ENCODE results near the gene ASB18. TPM values are rescaled to one million over a fixed set of nuclear protein-coding genes. Genes with fewer than 3 reads are reported as not detected.
A peak's percentile ranks its signal among the peaks of the same experiment; 100 is the strongest.

The ASB18 gene
- total RNA-seq, 1 donor from 2014 or later: not detected

- Histone ChIP-seq H3F3A (ENCODE audit: low read depth) (peaks cover 40% of the 10 kb centered on the region), H3K4me2 (peak overlapping the region; percentile 73), H3K4me1 (peaks cover 11% of the 10 kb centered on the region), H3K27me3 (peaks cover 85% of the 10 kb centered on the region), H4K20me1 (ENCODE audit: low read depth) (peaks cover 44% of the 10 kb centered on the region), H3K9ac (no peak overlapping the region), H3K4me3 (peak overlapping the region; percentile 48), H3K36me3 (no peaks in the 10 kb centered on the region), H2AFZ (replicated peaks) (no peak overlapping the region), H3K27ac (no peak overlapping the region), H3K9me3 (ENCODE audit: low read depth) (no peaks in the 10 kb centered on the region), H3K79me2 (ENCODE audit: low read depth) (no peaks in the 10 kb centered on the region)
- peak; percentile 61 for DNase-seq (ENCODE audit: low spot score)
- Mint-ChIP-seq H3K4me3 (peak overlapping the region; percentile 80), H3K9me3 (peaks cover 2% of the 10 kb centered on the region), H3K4me1 (peaks cover 38% of the 10 kb centered on the region), H3K27ac (no peak overlapping the region), H3K27me3 (ENCODE audit: insufficient read depth, low read depth) (peaks cover 33% of the 10 kb centered on the region), H3K36me3 (no peaks in the 10 kb centered on the region)
- TF ChIP-seq CTCF (IDR thresholded peaks at IDR 0.05) (no peak), EZH2 (IDR thresholded peaks at IDR 0.05) (peak; percentile 92), EZH2phosphoT487 (IDR thresholded peaks at IDR 0.05) (peak; percentile 91)
These were observed 84.8 kb downstream of the ASB18 start for GRCh38 chr2:236179236-236180075.

GRCh38 chr2:236178890-236179235 lies 85.3 kb downstream of the ASB18 start:
- Histone ChIP-seq H3K4me1 (peaks cover 11% of the 10 kb centered on the region), H3K4me3 (peak overlapping the region; percentile 48), H3F3A (ENCODE audit: low read depth) (peaks cover 44% of the 10 kb centered on the region), H3K27ac (no peak overlapping the region), H3K9me3 (ENCODE audit: low read depth) (no peaks in the 10 kb centered on the region), H3K79me2 (ENCODE audit: low read depth) (no peaks in the 10 kb centered on the region), H3K36me3 (no peaks in the 10 kb centered on the region), H3K9ac (no peak overlapping the region), H3K27me3 (peaks cover 91% of the 10 kb centered on the region), H3K4me2 (peak overlapping the region; percentile 73), H2AFZ (replicated peaks) (peak overlapping the region; percentile 38), H4K20me1 (ENCODE audit: low read depth) (peaks cover 50% of the 10 kb centered on the region)
- TF ChIP-seq EZH2phosphoT487 (IDR thresholded peaks at IDR 0.05): no peak
- TF ChIP-seq CTCF (IDR thresholded peaks at IDR 0.05): no peak
- peak overlapping the region; percentile 80 for H3K4me3 Mint-ChIP-seq
- H3K9me3 Mint-ChIP-seq: no peaks in the 10 kb centered on the region
- H3K27me3 Mint-ChIP-seq (ENCODE audit: insufficient read depth, low read depth): peaks cover 37% of the 10 kb centered on the region
- peaks cover 43% of the 10 kb centered on the region for H3K4me1 Mint-ChIP-seq
- H3K27ac Mint-ChIP-seq: no peak overlapping the region
- DNase-seq (ENCODE audit: low spot score): no peak
- no peaks in the 10 kb centered on the region for H3K36me3 Mint-ChIP-seq

GRCh38 chr2:236177967-236178889 lies 86.0 kb downstream of the ASB18 start:
- Histone ChIP-seq H3K27me3 (peaks cover 97% of the 10 kb centered on the region), H4K20me1 (ENCODE audit: low read depth) (peaks cover 56% of the 10 kb centered on the region), H3K9ac (no peak overlapping the region), H3K4me2 (peak overlapping the region; percentile 73), H3K4me3 (peak overlapping the region; percentile 48), H3K27ac (no peak overlapping the region), H3K4me1 (peaks cover 11% of the 10 kb centered on the region), H2AFZ (replicated peaks) (peak overlapping the region; percentile 38), H3K79me2 (ENCODE audit: low read depth) (no peaks in the 10 kb centered on the region), H3K36me3 (no peaks in the 10 kb centered on the region), H3F3A (ENCODE audit: low read depth) (peaks cover 47% of the 10 kb centered on the region), H3K9me3 (ENCODE audit: low read depth) (no peaks in the 10 kb centered on the region)
- Mint-ChIP-seq H3K9me3 (no peaks in the 10 kb centered on the region), H3K4me3 (peak overlapping the region; percentile 81), H3K4me1 (peaks cover 45% of the 10 kb centered on the region), H3K36me3 (no peaks in the 10 kb centered on the region), H3K27me3 (ENCODE audit: insufficient read depth, low read depth) (peaks cover 43% of the 10 kb centered on the region), H3K27ac (no peak overlapping the region)
- peak; percentile 90 for DNase-seq (ENCODE audit: low spot score)
- TF ChIP-seq CTCF (IDR thresholded peaks at IDR 0.05) (peak; percentile 75), EZH2 (IDR thresholded peaks at IDR 0.05) (no peak)

All from neural progenitor cell (in vitro differentiated cells).